HG03175 (cell line): ENCODE data around the gene ANAPC1.
"Not testable (repeated sequence)": the region's sequence is repeated elsewhere in the genome, so short reads cannot be mapped to it uniquely, and the experiment has no call there.

Experiments used
- ATAC-seq: cut with Tn5 transposase; IDR thresholded peaks from one replicate; pipeline ENCODE4 v1.9.1; 2021; ENCODE audit warnings: mild to moderate bottlenecking, moderate library complexity; ENCODE audit not compliant: unreplicated experiment

The ANAPC1 gene

GRCh38 chr2:111883661-111884591 is at the start of gene ANAPC1:
TSS of gene ANAPC1 (minus strand) at chr2:111884193. CDS start at chr2:111880825, 3,368 bp downstream.
- peak; percentile 86 for ATAC-seq

- no peak for ATAC-seq
Measured at GRCh38 chr2:111932841-111933291, 48.9 kb upstream of the ANAPC1 start.

GRCh38 chr2:111930875-111931274 is 46.9 kb upstream of the ANAPC1 start:
- ATAC-seq: no peak

- ATAC-seq: no peak
Measured at GRCh38 chr2:111930409-111930808, 46.4 kb upstream of the ANAPC1 start.

- ATAC-seq: no peak
Measured at GRCh38 chr2:111927723-111928122, 43.7 kb upstream of the ANAPC1 start.

GRCh38 chr2:111924617-111925107 is 40.7 kb upstream of the ANAPC1 start:
- ATAC-seq: no peak

GRCh38 chr2:111923276-111923804 is 39.3 kb upstream of the ANAPC1 start:
- no peak for ATAC-seq

GRCh38 chr2:111919794-111920608 is 36.0 kb upstream of the ANAPC1 start:
- ATAC-seq: no peak

GRCh38 chr2:111919365-111919764 is 35.4 kb upstream of the ANAPC1 start:
- no peak for ATAC-seq

- no peak for ATAC-seq
Measured at GRCh38 chr2:111918383-111918806, 34.4 kb upstream of the ANAPC1 start.

- no peak for ATAC-seq
Measured at GRCh38 chr2:111917106-111917505, 33.1 kb upstream of the ANAPC1 start.

- no peak for ATAC-seq
Measured at GRCh38 chr2:111912547-111912946, 28.6 kb upstream of the ANAPC1 start.

GRCh38 chr2:111911295-111911977 is 27.4 kb upstream of the ANAPC1 start:
- ATAC-seq: not testable (repeated sequence)

GRCh38 chr2:111910609-111911277 is 26.8 kb upstream of the ANAPC1 start:
- ATAC-seq: no peak

- not testable (repeated sequence) for ATAC-seq
Measured at GRCh38 chr2:111909997-111910396, 26.0 kb upstream of the ANAPC1 start.

- ATAC-seq: no peak
Measured at GRCh38 chr2:111909079-111909478, 25.1 kb upstream of the ANAPC1 start.

- no peak for ATAC-seq
Measured at GRCh38 chr2:111908578-111908977, 24.6 kb upstream of the ANAPC1 start.

- peak; percentile 49 for ATAC-seq
Measured at GRCh38 chr2:111905990-111906735, 22.2 kb upstream of the ANAPC1 start.

GRCh38 chr2:111905475-111905869 is 21.5 kb upstream of the ANAPC1 start:
- not testable (repeated sequence) for ATAC-seq
